IMR-90 (cell line): ENCODE data around the gene FAM174C. TPM values are rescaled to one million over a fixed set of nuclear protein-coding genes. Genes with fewer than 3 reads are reported as not detected.

Source experiments
- ATAC-seq: fragments of 200-7000 bp; cut with Tn5 transposase; 2 replicates; pipeline ENCODE4 v1.9.1; 2020; ENCODE audit warnings: low read depth, mild to moderate bottlenecking, moderate library complexity
- BruUV-seq: library from RNA; stranded (reverse); fragments of 400-500 nt; replicated peaks from 2 replicates; lab custom pipeline; 2021; lab: Mats Ljungman, UMichigan
- CTCF ChIA-PET: fragments of 300-600 bp; formaldehyde crosslinking; extraction: SDS; loops from one replicate; lab custom pipeline; 2021; ENCODE audit warnings: antibody characterized with exemption; lab: Yijun Ruan, JAX
- POLR2A ChIA-PET: fragments of 300-600 bp; sonication (Branson Sonifier 250); formaldehyde crosslinking; loops from one replicate; lab custom pipeline; 2022; ENCODE audit warnings: antibody characterized with exemption; ENCODE audit not compliant: unreplicated experiment; lab: Charles Lee
- DNase-seq: peaks from one replicate; pipeline ENCODE4 v3.0.0; 2013
- H2AFZ ChIP-seq: replicated peaks from 2 replicates; pipeline ENCODE3; 2013; ENCODE audit warnings: low read length, mild to moderate bottlenecking; ENCODE audit not compliant: poor library complexity
- H2AK5ac ChIP-seq: 2 replicates; pipeline ENCODE4 v1.6.1; 2013; ENCODE audit warnings: low read depth, low read length, inconsistent platforms
- H2AK9ac ChIP-seq: replicated peaks from 2 replicates; pipeline ENCODE3; 2013; ENCODE audit warnings: mild to moderate bottlenecking, low read depth, low read length, moderate library complexity; ENCODE audit not compliant: poor library complexity
- H2BK120ac ChIP-seq: 2 replicates; pipeline ENCODE4 v1.6.1; 2013; ENCODE audit warnings: low read depth, low read length, inconsistent platforms
- H2BK15ac ChIP-seq: 3 replicates; pipeline ENCODE4 v1.6.1; 2013; ENCODE audit warnings: low read depth, low read length, inconsistent platforms
- H2BK20ac ChIP-seq: 2 replicates; pipeline ENCODE4 v1.6.1; 2013; ENCODE audit warnings: low read depth, mild to moderate bottlenecking, inconsistent platforms, low read length, moderate library complexity
- H2BK5ac ChIP-seq: 2 replicates; pipeline ENCODE4 v1.6.1; 2013; ENCODE audit warnings: mild to moderate bottlenecking, low read depth, low read length, inconsistent platforms; ENCODE audit not compliant: poor library complexity, severe bottlenecking
- H3K14ac ChIP-seq: replicated peaks from 2 replicates; pipeline ENCODE4 v1.6.1; 2013; ENCODE audit warnings: low read depth, low read length, inconsistent platforms
- H3K18ac ChIP-seq: 2 replicates; pipeline ENCODE4 v1.6.1; 2013; ENCODE audit warnings: low read depth, low read length, control low read depth
- H3K23ac ChIP-seq: 2 replicates; pipeline ENCODE4 v1.6.1; 2013; ENCODE audit warnings: low read depth, low read length, inconsistent platforms
- H3K27ac ChIP-seq: 2 replicates; pipeline ENCODE4 v1.5.1; 2013; ENCODE audit warnings: mild to moderate bottlenecking, control low read depth, low read length; ENCODE audit not compliant: insufficient read depth
- H3K27me3 ChIP-seq: 2 replicates; pipeline ENCODE4 v1.6.1; 2013; ENCODE audit warnings: low read length; ENCODE audit not compliant: control insufficient read depth, insufficient read depth
- H3K36me3 ChIP-seq: 2 replicates; pipeline ENCODE4 v1.6.1; 2013; ENCODE audit warnings: low read length, mixed read lengths; ENCODE audit not compliant: control insufficient read depth, insufficient read depth
- H3K4ac ChIP-seq: 2 replicates; pipeline ENCODE4 v1.6.1; 2013; ENCODE audit warnings: low read depth, low read length, inconsistent platforms
- H3K4me1 ChIP-seq: 2 replicates; pipeline ENCODE4 v1.6.1; 2013; ENCODE audit warnings: low read length, mixed read lengths; ENCODE audit not compliant: control insufficient read depth, insufficient read depth
- H3K4me2 ChIP-seq: 2 replicates; pipeline ENCODE4 v1.6.1; 2013; ENCODE audit warnings: low read depth, mild to moderate bottlenecking, control low read depth, low read length, moderate library complexity
- H3K4me3 ChIP-seq: 2 replicates; pipeline ENCODE4 v1.5.1; 2013; ENCODE audit warnings: low read depth, mild to moderate bottlenecking, control low read depth, low read length, moderate library complexity; ENCODE audit not compliant: insufficient read depth
- H3K56ac ChIP-seq: 2 replicates; pipeline ENCODE4 v1.6.1; 2013; ENCODE audit warnings: low read length, inconsistent platforms; ENCODE audit not compliant: insufficient read depth; ENCODE audit errors: extremely low read depth
- H3K79me1 ChIP-seq, 2 experiments: 2 replicates each; pipeline ENCODE4 v1.6.1; 2013; ENCODE audit warnings: low read length in 2 of 2, inconsistent platforms in 1 of 2, low read depth in 1 of 2
- H3K9ac ChIP-seq: 2 replicates; pipeline ENCODE4 v1.6.1; 2013; ENCODE audit warnings: low read depth, low read length, control low read depth
- H3K9me1 ChIP-seq: 2 replicates; pipeline ENCODE4 v1.6.1; 2013; ENCODE audit warnings: low read length, inconsistent platforms; ENCODE audit not compliant: insufficient read depth
- H3K9me3 ChIP-seq: 2 replicates; pipeline ENCODE4 v1.6.1; 2013; ENCODE audit warnings: low read length; ENCODE audit not compliant: control insufficient read depth, insufficient read depth
- H4K20me1 ChIP-seq: 2 replicates; pipeline ENCODE4 v1.6.1; 2013; ENCODE audit warnings: low read length, inconsistent platforms; ENCODE audit not compliant: insufficient read depth
- H4K5ac ChIP-seq: 2 replicates; pipeline ENCODE4 v1.6.1; 2013; ENCODE audit warnings: mild to moderate bottlenecking, low read depth, low read length, control low read depth
- H4K8ac ChIP-seq, 2 experiments: 2 replicates each; pipeline ENCODE4 v1.6.1; 2013; ENCODE audit warnings: low read depth in 2 of 2, low read length in 2 of 2, control low read depth in 1 of 2, inconsistent platforms in 1 of 2
- H4K91ac ChIP-seq: 2 replicates; pipeline ENCODE4 v1.6.1; 2013; ENCODE audit warnings: low read depth, low read length, inconsistent platforms; ENCODE audit not compliant: insufficient read depth
- CEBPB ChIP-seq: IDR thresholded peaks from 2 replicates; pipeline ENCODE4 v1.6.1; 2012; ENCODE audit warnings: low read depth, low read length, improper control_type of control experiment
- CHD1 ChIP-seq: IDR thresholded peaks from 2 replicates; pipeline ENCODE4 v1.6.1; 2012; ENCODE audit warnings: low read depth, low read length, improper control_type of control experiment
- FOS ChIP-seq: fragments of 150-350 bp; IDR thresholded peaks from 2 replicates; pipeline ENCODE4 v1.6.1; 2016; ENCODE audit warnings: low read depth, low read length
- MXI1 ChIP-seq: IDR thresholded peaks from 2 replicates; pipeline ENCODE4 v1.6.1; 2012; ENCODE audit warnings: low read depth, mild to moderate bottlenecking, low read length, moderate library complexity, borderline replicate concordance
- POLR2A ChIP-seq: IDR thresholded peaks from 2 replicates; pipeline ENCODE4 v1.6.1; 2012; ENCODE audit warnings: mild to moderate bottlenecking, low read depth, low read length
- RFX5 ChIP-seq: IDR thresholded peaks from 2 replicates; pipeline ENCODE4 v1.8.0; 2012; ENCODE audit warnings: low read depth, mild to moderate bottlenecking, low read length, moderate library complexity
- WGBS, 2 experiments: methylation state at CpG; one replicate each; pipeline versions ENCODE4 v1.1.5 to v1.1.7; 2013; ENCODE audit warnings: missing lambda C conversion rate in 2 of 2; ENCODE audit not compliant: insufficient read length in 1 of 2; ENCODE audit errors: extremely low coverage in 2 of 2; 5-methylcytosine and 5-hydroxymethylcytosine counted together
- dilution Hi-C: fragments of 300-500 bp; cut with HindIII; formaldehyde crosslinking; loops from one replicate; pipeline ENCODE4 v1.14.3; 2018; ENCODE audit warnings: low sequenced_read_pairs; ENCODE audit not compliant: unreplicated experiment
- in situ Hi-C: fragments of 300-500 bp; cut with MboI; formaldehyde crosslinking; loops from 3 replicates; pipeline ENCODE4 v1.14.3; 2019; ENCODE audit warnings: low sequenced_read_pairs, inconsistent platforms, mixed read lengths
- intact Hi-C: fragments of 100-400 bp; cut with micrococcal nuclease; formaldehyde crosslinking; loops from 2 replicates; pipeline ENCODE4 v1.10.0; 2022
- polyA plus RNA-seq, 3 experiments: library from polyadenylated mRNA; depleted of rRNA; stranded (reverse); fragments of >200 nt; gene quantifications; 2 replicates each; pipeline ENCODE4 v1.2.3, GENCODE V29; 2012; ENCODE audit warnings: low replicate concordance in 1 of 3
- total RNA-seq: library from RNA; depleted of rRNA; stranded (reverse); fragments of >200 nt; gene quantifications from 2 replicates; pipeline ENCODE4 v1.2.3, GENCODE V29; 2012

FAM174C gene
- total and polyA plus RNA-seq, 2 of the 4 experiments (the other 2 are of a cell fraction): 7.5 to 61.8 TPM

DNA sequence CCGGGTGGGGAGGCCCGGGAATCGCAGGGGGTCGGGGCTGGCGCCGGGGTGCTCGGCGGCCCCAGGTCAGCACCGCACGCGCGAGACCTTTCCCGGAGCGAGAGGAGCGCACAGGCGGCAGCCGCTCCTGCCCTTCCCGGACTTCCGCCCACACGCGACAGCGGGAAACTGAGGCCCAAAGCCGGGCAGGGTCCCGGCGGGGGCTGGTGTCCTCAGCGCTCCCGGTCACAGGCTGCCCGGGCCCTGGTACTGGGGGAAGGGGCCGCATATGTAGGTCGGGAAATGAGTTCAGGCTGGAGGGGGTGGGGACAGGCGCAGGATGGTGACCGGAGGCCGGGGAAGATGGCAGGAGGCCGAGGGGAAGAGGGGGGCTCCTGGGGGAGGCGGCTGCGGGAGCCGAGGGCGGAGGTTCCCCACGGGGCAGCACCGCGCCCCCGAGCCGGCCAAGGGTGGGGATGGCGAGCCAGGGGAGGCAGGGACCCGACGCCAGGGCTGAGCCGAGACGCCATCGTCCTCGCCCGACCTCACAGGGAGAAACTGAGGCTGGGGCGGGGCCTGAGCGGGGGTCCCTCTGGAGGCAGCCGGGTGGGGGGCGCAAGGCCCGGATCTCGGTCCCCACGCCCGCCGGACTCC lies 38.2 kb upstream of the FAM174C start:
- Histone ChIP-seq H3K14ac (peak overlapping the region; percentile 84), H4K20me1 (peaks cover 29% of the 10 kb centered on the region), H3K4me3 (peak overlapping the region; percentile 94), H3K27me3 (no peaks in the 10 kb centered on the region), H3K4me1 (peaks cover 31% of the 10 kb centered on the region), H2BK120ac (no peak overlapping the region), H2AK9ac (peak overlapping the region; percentile 97), H3K36me3 (peaks cover 29% of the 10 kb centered on the region; the same call in 1 of the 2 replicates), H3K9ac (peak overlapping the region; percentile 93), H4K5ac (peak overlapping the region; percentile 58), H2AFZ (peak overlapping the region; percentile 89), H3K9me1 (no peaks in the 10 kb centered on the region), H2BK5ac (peak overlapping the region; percentile 68), H2AK5ac (peak overlapping the region; percentile 93), H3K79me1 (peaks cover 11 to 34% of the 10 kb centered on the region in 2 experiments), H3K9me3 (no peaks in the 10 kb centered on the region), H3K23ac (no peak overlapping the region; the same call in 1 of the 2 replicates), H3K4me2 (peak overlapping the region; percentile 95), H3K56ac (peak overlapping the region; percentile 49; the same call in 1 of the 2 replicates), H2BK15ac (no peak overlapping the region), H3K18ac (peak overlapping the region; percentile 15; the same call in 1 of the 2 replicates), H2BK20ac (no peak overlapping the region), H4K8ac (peak overlapping the region; percentile 48 to 75; a peak in 2 of 4 replicates), H3K4ac (peak overlapping the region; percentile 56), H4K91ac (peak overlapping the region; percentile 66; the same call in 1 of the 2 replicates), H3K27ac (peak overlapping the region; percentile 64)
- intact Hi-C loops (no loop called here), in situ Hi-C loops (no loop called here), dilution Hi-C loops (no loop called here)
- TF ChIP-seq FOS: no peak
- no peak for TF ChIP-seq CEBPB
- TF ChIP-seq POLR2A: no peak
- 0 out of 2 replicates have a peak, but pooled peaks have one; percentile 32 for TF ChIP-seq MXI1
- peak; percentile 32; the same call in 1 of the 2 replicates for TF ChIP-seq CHD1
- no peak for TF ChIP-seq RFX5
- POLR2A ChIA-PET: no interaction called here
- ATAC-seq: peak; percentile 8
- no TSS peak for BruUV-seq
- CTCF ChIA-PET: no interaction called here
- no peak for DNase-seq
- 2% methylated on average over 28 of the region's 60 CpGs; no CpG with 5 or more reads in 1 of the 2 experiments for WGBS, 2 experiments
